ENCODE data around the gene STK11. TPM values are rescaled to one million over a fixed set of nuclear protein-coding genes. Genes with fewer than 3 reads are reported as not detected.

STK11 gene
- total RNA-seq, 4 donors from 2014 or later: 38.0 to 48.4 (median 44.2) TPM

DNA sequence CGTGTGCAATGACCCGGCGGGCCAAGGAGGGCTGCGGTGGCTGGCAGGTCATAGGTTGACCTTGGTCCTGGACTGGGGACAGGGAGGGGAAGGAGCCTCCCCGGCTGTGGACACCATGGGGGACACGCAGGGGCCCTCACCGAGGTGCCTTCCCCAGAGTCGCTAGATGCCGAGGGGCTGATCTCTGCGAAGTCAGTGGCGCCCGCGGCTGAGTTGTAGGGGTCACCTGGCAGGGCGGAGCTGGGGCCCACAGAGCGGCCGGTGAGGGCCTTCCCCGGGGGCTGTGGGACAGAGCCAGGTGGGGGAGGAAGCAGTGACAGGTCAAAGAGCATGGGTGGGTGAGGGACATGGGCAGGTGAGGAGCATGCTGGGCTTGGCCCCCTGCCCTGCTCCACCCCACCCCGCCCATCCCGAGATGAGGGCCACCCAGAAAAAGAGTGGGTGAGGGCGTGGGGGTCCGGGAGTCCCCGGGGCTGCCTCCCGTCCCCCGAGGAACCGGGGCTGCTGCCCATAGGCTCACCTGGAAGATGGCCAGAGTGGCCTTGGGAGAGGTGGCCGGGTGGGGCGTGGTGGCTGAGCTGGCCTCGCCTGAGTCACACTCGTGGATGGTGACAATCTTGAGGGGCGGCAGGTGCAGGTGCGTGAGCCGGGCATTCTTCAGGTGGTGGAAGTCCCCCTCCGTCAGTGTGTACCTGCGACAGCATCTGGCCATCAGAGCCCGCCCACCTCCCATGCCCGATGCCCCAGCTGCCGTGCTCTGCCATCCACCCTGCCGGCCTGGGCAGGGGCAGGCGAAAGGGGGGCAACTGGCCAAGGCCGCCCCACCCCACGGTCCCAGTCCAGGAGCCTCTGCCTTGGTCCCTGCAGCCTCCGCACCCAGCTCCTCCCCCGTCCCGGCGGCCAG is 28.7 kb downstream of the STK11 start:
- DNase-seq (ENCODE audit: low spot score): no peak
- TF ChIP-seq, protein P1, sequence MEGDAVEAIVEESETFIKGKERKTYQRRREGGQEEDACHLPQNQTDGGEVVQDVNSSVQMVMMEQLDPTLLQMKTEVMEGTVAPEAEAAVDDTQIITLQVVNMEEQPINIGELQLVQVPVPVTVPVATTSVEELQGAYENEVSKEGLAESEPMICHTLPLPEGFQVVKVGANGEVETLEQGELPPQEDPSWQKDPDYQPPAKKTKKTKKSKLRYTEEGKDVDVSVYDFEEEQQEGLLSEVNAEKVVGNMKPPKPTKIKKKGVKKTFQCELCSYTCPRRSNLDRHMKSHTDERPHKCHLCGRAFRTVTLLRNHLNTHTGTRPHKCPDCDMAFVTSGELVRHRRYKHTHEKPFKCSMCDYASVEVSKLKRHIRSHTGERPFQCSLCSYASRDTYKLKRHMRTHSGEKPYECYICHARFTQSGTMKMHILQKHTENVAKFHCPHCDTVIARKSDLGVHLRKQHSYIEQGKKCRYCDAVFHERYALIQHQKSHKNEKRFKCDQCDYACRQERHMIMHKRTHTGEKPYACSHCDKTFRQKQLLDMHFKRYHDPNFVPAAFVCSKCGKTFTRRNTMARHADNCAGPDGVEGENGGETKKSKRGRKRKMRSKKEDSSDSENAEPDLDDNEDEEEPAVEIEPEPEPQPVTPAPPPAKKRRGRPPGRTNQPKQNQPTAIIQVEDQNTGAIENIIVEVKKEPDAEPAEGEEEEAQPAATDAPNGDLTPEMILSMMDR (IDR thresholded peaks at IDR 0.05): no peak
- no peak for ATAC-seq (ENCODE audit: low FRiP score)

- no peak for DNase-seq (ENCODE audit: low spot score)
- TF ChIP-seq, protein P1 (IDR thresholded peaks at IDR 0.05): no peak
- ATAC-seq (ENCODE audit: low FRiP score): no peak
These were observed 29.4 kb downstream of the STK11 start for GRCh38 chr19:1234955-1235380.

- DNase-seq (ENCODE audit: low spot score): no peak
- TF ChIP-seq, protein P1 (IDR thresholded peaks at IDR 0.05): no peak
These were observed 30.3 kb downstream of the STK11 start for GRCh38 chr19:1235625-1236538.

DNA sequence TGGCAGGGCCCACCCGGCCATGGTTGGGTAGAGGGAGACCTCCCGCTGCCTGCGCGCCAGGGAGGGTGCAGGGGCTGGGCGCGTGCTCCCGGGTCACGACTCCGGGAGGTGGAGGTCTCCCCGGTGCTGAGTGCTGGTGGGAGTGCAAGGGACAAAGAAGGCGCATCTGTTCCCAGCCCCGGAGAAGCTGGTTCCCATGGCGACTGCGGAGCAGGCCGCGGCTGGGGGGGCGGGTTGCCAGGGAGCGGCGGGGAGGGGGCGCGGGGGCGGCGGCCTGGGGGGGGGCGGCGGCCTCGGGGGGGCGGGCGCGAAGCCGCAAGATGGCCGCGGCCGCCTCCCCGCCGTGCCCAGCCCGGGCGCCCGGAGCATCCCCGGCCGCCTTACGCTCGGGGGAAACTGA is 31.0 kb downstream of the STK11 start:
- DNase-seq (ENCODE audit: low spot score): no peak
- TF ChIP-seq, protein P1 (IDR thresholded peaks at IDR 0.05): no peak
- no peak for ATAC-seq (ENCODE audit: low FRiP score)

More at GRCh38 chr19:1235625-1236538, 30.3 kb downstream of the STK11 start:
- no peak for ATAC-seq (ENCODE audit: low FRiP score)

GRCh38 chr19:1237027-1237659 is 31.6 kb downstream of the STK11 start:
- ATAC-seq (ENCODE audit: low FRiP score) (no peak), DNase-seq (ENCODE audit: low spot score) (no peak)
- TF ChIP-seq, protein P1 (IDR thresholded peaks at IDR 0.05): no peak

DNA sequence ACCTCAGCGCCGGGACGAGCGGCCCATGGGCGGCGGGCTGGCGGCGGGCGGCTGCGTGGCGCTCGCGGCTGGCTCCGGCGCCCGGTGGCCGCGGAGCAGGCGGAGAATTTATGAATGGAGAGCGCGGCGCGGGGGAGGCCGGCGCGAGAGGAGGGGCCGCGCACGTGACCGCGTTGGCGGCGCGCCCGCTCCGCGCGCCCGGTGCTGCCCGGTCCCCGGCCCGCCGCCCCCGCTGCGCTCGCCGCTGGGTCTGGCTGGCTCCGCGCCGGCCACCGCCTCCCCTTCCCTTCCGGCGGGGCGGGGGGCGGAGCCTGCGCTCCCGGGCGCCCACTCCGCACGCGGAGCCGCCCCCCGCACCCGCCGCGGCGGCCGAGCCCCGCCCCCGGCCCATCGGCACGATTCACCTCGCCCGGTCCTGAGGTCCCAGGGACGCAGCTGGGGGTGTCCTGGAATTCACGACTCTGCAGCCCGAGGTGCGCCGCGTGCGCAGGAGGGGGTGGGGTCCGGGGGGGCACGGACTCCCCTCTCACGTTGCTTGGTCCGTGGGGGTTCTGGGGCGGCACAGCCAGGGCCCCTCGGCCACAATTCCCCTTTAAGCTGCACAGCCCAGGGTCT is 32.3 kb downstream of the STK11 start, which contains the start of gene CBARP:
Gene CBARP (minus strand): TSS at position 252 of the 615 bp plus-strand sequence. CDS start 1,905 bp downstream, outside the sequence.
- DNase-seq (ENCODE audit: low spot score) (no peak), ATAC-seq (ENCODE audit: low FRiP score) (peak; percentile 25)
- TF ChIP-seq, protein P1 (IDR thresholded peaks at IDR 0.05): no peak
